Left ventricle myocardium inferior (tissue), 1 donor: Measurements from ENCODE around the gene C20orf144. TPM values are rescaled to one million over a fixed set of nuclear protein-coding genes. Genes with fewer than 3 reads are reported as not detected.
"Not testable (repeated sequence)": the region's sequence is repeated elsewhere in the genome, so short reads cannot be mapped to it uniquely, and the experiment has no call there.

Experiments used
- DNase-seq: peaks from one replicate; pipeline ENCODE4 v3.0.0-alpha.2; 2020
- H3K27ac ChIP-seq: fragments of 200-600 bp; replicated peaks from 2 replicates; pipeline ENCODE4 v1.8.0; 2021
- H3K27me3 ChIP-seq: fragments of 200-600 bp; 2 replicates; pipeline ENCODE4 v1.8.0; 2021; ENCODE audit warnings: low read depth
- H3K36me3 ChIP-seq: fragments of 200-600 bp; 2 replicates; pipeline ENCODE4 v1.8.0; 2021
- H3K4me1 ChIP-seq: fragments of 200-600 bp; 2 replicates; pipeline ENCODE4 v1.8.0; 2021
- H3K4me3 ChIP-seq: fragments of 200-600 bp; 2 replicates; pipeline ENCODE4 v1.8.0; 2021; ENCODE audit warnings: mild to moderate bottlenecking, moderate library complexity
- H3K9me3 ChIP-seq: fragments of 200-600 bp; replicated peaks from 2 replicates; pipeline ENCODE4 v1.8.0; 2021
- CTCF ChIP-seq: fragments of 200-600 bp; IDR thresholded peaks from 2 replicates; pipeline ENCODE4 v1.8.0; 2021; ENCODE audit warnings: antibody characterized with exemption, mild to moderate bottlenecking, borderline replicate concordance
- intact Hi-C: fragments of 100-400 bp; cut with micrococcal nuclease; formaldehyde crosslinking; loops from one replicate; pipeline ENCODE4 v1.11.0; 2022
- total RNA-seq: library from RNA; stranded (reverse); fragmentation: NEBNext Ultra II Directional; extraction: Animal tissue kit (Norgen Biotek cat#: 25700); gene quantifications from one replicate; pipeline ENCODE4 v1.2.1, GENCODE V29; 2021
- donor health status: DM: no; HTN: yes; CAD: no; lungs with severe emphysema.

The C20orf144 gene
- total RNA-seq, 1 donor from 2014 or later, result not detected

GRCh38 chr20:33627577-33628216, 34.4 kb upstream of the C20orf144 start:
- intact Hi-C loops, result no loop called here
- Histone ChIP-seq H3K27me3 (no peaks in the 10 kb centered on the region), H3K27ac (no peak overlapping the region), H3K9me3 (no peaks in the 10 kb centered on the region), H3K36me3 (peaks cover 93% of the 10 kb centered on the region), H3K4me1 (no peaks in the 10 kb centered on the region), H3K4me3 (no peak overlapping the region)
- no peak for DNase-seq
- TF ChIP-seq CTCF, result no peak

- no peaks in the 10 kb centered on the region for H3K4me1 ChIP-seq
- H3K9me3 ChIP-seq, result no peaks in the 10 kb centered on the region
- peaks cover 90% of the 10 kb centered on the region for H3K36me3 ChIP-seq
- intact Hi-C loops, result no loop called here
- no peak overlapping the region for H3K4me3 ChIP-seq
- H3K27me3 ChIP-seq, result no peaks in the 10 kb centered on the region
- DNase-seq, result no peak
- no peak overlapping the region for H3K27ac ChIP-seq
- no peak for TF ChIP-seq CTCF
Observed at GRCh38 chr20:33629533-33629932, 32.6 kb upstream of the C20orf144 start.

- no peaks in the 10 kb centered on the region for H3K27me3 ChIP-seq
- no peak overlapping the region for H3K4me3 ChIP-seq
- DNase-seq, result no peak
- no peaks in the 10 kb centered on the region for H3K4me1 ChIP-seq
- intact Hi-C loops, result no loop called here
- H3K27ac ChIP-seq, result no peak overlapping the region
- no peaks in the 10 kb centered on the region for H3K9me3 ChIP-seq
- TF ChIP-seq CTCF, result no peak
- peaks cover 86% of the 10 kb centered on the region for H3K36me3 ChIP-seq
Observed at GRCh38 chr20:33629979-33630378, 32.1 kb upstream of the C20orf144 start.

GRCh38 chr20:33630507-33630906, 31.6 kb upstream of the C20orf144 start:
- DNase-seq, result no peak
- intact Hi-C loops, result no loop called here
- Histone ChIP-seq H3K36me3 (peaks cover 80% of the 10 kb centered on the region), H3K27me3 (no peaks in the 10 kb centered on the region), H3K27ac (no peak overlapping the region), H3K4me1 (no peaks in the 10 kb centered on the region), H3K4me3 (no peak overlapping the region), H3K9me3 (no peaks in the 10 kb centered on the region)
- no peak for TF ChIP-seq CTCF

- intact Hi-C loops, DNase-seq, H3K27me3 ChIP-seq, H3K4me1 ChIP-seq, H3K4me3 ChIP-seq, H3K9me3 ChIP-seq, H3K27ac ChIP-seq: not testable (repeated sequence)
- H3K36me3 ChIP-seq, result peaks cover 74% of the 10 kb centered on the region
Observed at GRCh38 chr20:33631910-33632309, 30.2 kb upstream of the C20orf144 start.

GRCh38 chr20:33635341-33635740, 26.8 kb upstream of the C20orf144 start:
- H3K27ac ChIP-seq, result no peak overlapping the region
- H3K4me3 ChIP-seq, result no peak overlapping the region
- intact Hi-C loops, result no loop called here
- no peaks in the 10 kb centered on the region for H3K9me3 ChIP-seq
- no peaks in the 10 kb centered on the region for H3K4me1 ChIP-seq
- TF ChIP-seq CTCF, result no peak
- H3K36me3 ChIP-seq, result peaks cover 74% of the 10 kb centered on the region
- H3K27me3 ChIP-seq, result no peaks in the 10 kb centered on the region
- no peak for DNase-seq
